NCI-H2196 treated with DMSO at 0.1 percent for 48 hours (cell line): ENCODE measurements around the gene CCDC167.

Experiments used
- DNase-seq: peaks from one replicate; lab custom pipeline; 2025; ENCODE audit not compliant: unreplicated experiment; lab: John Stamatoyannopoulos, UW

CCDC167 gene

GRCh38 chr6:37499433-37500293 is at the start of gene CCDC167:
TSS of gene CCDC167 (minus strand) at chr6:37499893. CDS start at chr6:37499863, 30 bp downstream.
- peak; percentile 98 for DNase-seq

- DNase-seq = no peak
These were observed 49.5 kb upstream of the CCDC167 start for GRCh38 chr6:37549154-37549553.

- no peak for DNase-seq
These were observed 48.5 kb upstream of the CCDC167 start for GRCh38 chr6:37548067-37548674.

GRCh38 chr6:37547564-37548061 is 47.9 kb upstream of the CCDC167 start:
- DNase-seq = peak; percentile 18

- no peak for DNase-seq
These were observed 46.6 kb upstream of the CCDC167 start for GRCh38 chr6:37546141-37546871.

- no peak for DNase-seq
These were observed 44.8 kb upstream of the CCDC167 start for GRCh38 chr6:37544530-37544929.

GRCh38 chr6:37543361-37543760 is 43.7 kb upstream of the CCDC167 start:
- DNase-seq = no peak

- no peak for DNase-seq
These were observed 41.7 kb upstream of the CCDC167 start for GRCh38 chr6:37541346-37541745.

GRCh38 chr6:37540390-37540789 is 40.7 kb upstream of the CCDC167 start:
- no peak for DNase-seq

- no peak for DNase-seq
These were observed 40.3 kb upstream of the CCDC167 start for GRCh38 chr6:37540029-37540352.

GRCh38 chr6:37539171-37540028 is 39.7 kb upstream of the CCDC167 start:
- DNase-seq = no peak

- no peak for DNase-seq
These were observed 38.4 kb upstream of the CCDC167 start for GRCh38 chr6:37538107-37538506.

GRCh38 chr6:37537548-37537947 is 37.9 kb upstream of the CCDC167 start:
- DNase-seq = no peak

- DNase-seq = no peak
These were observed 36.9 kb upstream of the CCDC167 start for GRCh38 chr6:37536491-37537190.

GRCh38 chr6:37535759-37536490 is 36.2 kb upstream of the CCDC167 start:
- DNase-seq = no peak

- DNase-seq = no peak
These were observed 35.7 kb upstream of the CCDC167 start for GRCh38 chr6:37535428-37535758.

GRCh38 chr6:37534893-37535292 is 35.2 kb upstream of the CCDC167 start:
- DNase-seq = no peak

- DNase-seq = no peak
These were observed 32.4 kb upstream of the CCDC167 start for GRCh38 chr6:37532122-37532521.

- no peak for DNase-seq
These were observed 31.8 kb upstream of the CCDC167 start for GRCh38 chr6:37531437-37532036.
